Liver (tissue), 9 donors: Measurements from ENCODE around the gene KCNK7. TPM values are rescaled to one million over a fixed set of nuclear protein-coding genes. Genes with fewer than 3 reads are reported as not detected.

Experiments used
- DNase-seq: peaks from one replicate; pipeline ENCODE4 v3.0.0-alpha.2; 2017; ENCODE audit warnings: low spot score
- H3K27ac ChIP-seq, 2 donors: one replicate each; pipeline ENCODE4 v1.7.0; 2013; ENCODE audit warnings: inconsistent platforms in 2 of 2, low read length in 2 of 2, control low read depth in 1 of 2, low read depth in 1 of 2, mild to moderate bottlenecking in 1 of 2
- H3K27me3 ChIP-seq, 4 donors: one replicate each; pipeline versions ENCODE4 v1.6.1 to v1.7.0; 2013; ENCODE audit warnings: low read length in 3 of 4, inconsistent platforms in 1 of 4, mild to moderate bottlenecking in 1 of 4, moderate library complexity in 1 of 4; ENCODE audit not compliant: control insufficient read depth in 4 of 4, insufficient read depth in 4 of 4
- H3K36me3 ChIP-seq, 4 donors: one replicate each; pipeline versions ENCODE4 v1.6.1 to v1.7.0; 2013; ENCODE audit warnings: low read length in 3 of 4, mild to moderate bottlenecking in 3 of 4, low read depth in 1 of 4, moderate library complexity in 1 of 4; ENCODE audit not compliant: control insufficient read depth in 4 of 4, insufficient read depth in 3 of 4
- H3K4me1 ChIP-seq, 4 donors: one replicate each; pipeline versions ENCODE4 v1.6.1 to v1.7.0; 2013; ENCODE audit warnings: low read length in 3 of 4, mild to moderate bottlenecking in 3 of 4, moderate library complexity in 1 of 4; ENCODE audit not compliant: control insufficient read depth in 4 of 4, insufficient read depth in 4 of 4
- H3K4me3 ChIP-seq, 3 donors: one replicate each; pipeline versions ENCODE4 v1.6.1 to v1.7.0; 2013; ENCODE audit warnings: low read length in 3 of 3, control low read depth in 1 of 3, low read depth in 1 of 3, mild to moderate bottlenecking in 1 of 3
- H3K9ac ChIP-seq, 2 donors: one replicate each; pipeline ENCODE4 v1.7.0; 2013; ENCODE audit warnings: low read length in 2 of 2, mild to moderate bottlenecking in 2 of 2, moderate library complexity in 2 of 2, control low read depth in 1 of 2, low read depth in 1 of 2
- H3K9me3 ChIP-seq, 4 donors: one replicate each; pipeline versions ENCODE4 v1.6.1 to v1.7.0; 2013; ENCODE audit warnings: low read length in 3 of 4; ENCODE audit not compliant: control insufficient read depth in 4 of 4
- ATF3 ChIP-seq: IDR thresholded peaks from 2 replicates; pipeline ENCODE4 v1.6.1; 2016; ENCODE audit warnings: antibody characterized with exemption
- EGR1 ChIP-seq, 2 donors: IDR thresholded peaks; 2 replicates each; pipeline ENCODE4 v1.6.1; 2016 to 2018; ENCODE audit warnings: antibody characterized with exemption in 2 of 2, low read depth in 2 of 2
- FOXA1 ChIP-seq: IDR thresholded peaks from 2 replicates; pipeline ENCODE4 v1.6.1; 2016; ENCODE audit warnings: antibody characterized with exemption
- FOXA2 ChIP-seq: IDR thresholded peaks from 2 replicates; pipeline ENCODE4 v1.6.1; 2016; ENCODE audit warnings: antibody characterized with exemption
- GABPA ChIP-seq, 2 donors: IDR thresholded peaks in 1 of 2; conservative IDR thresholded peaks in 1 of 2; 2 replicates each; pipeline ENCODE4 v1.6.1; 2016; ENCODE audit warnings: antibody characterized with exemption in 2 of 2, mild to moderate bottlenecking in 1 of 2, moderate library complexity in 1 of 2
- HNF4A ChIP-seq, 2 donors: conservative IDR thresholded peaks; 2 replicates each; pipeline ENCODE4 v1.6.1; 2016; ENCODE audit warnings: antibody characterized with exemption in 2 of 2, mild to moderate bottlenecking in 2 of 2
- HNF4G ChIP-seq: IDR thresholded peaks from 2 replicates; pipeline ENCODE4 v1.6.1; 2016; ENCODE audit warnings: antibody characterized with exemption
- NR2F2 ChIP-seq: IDR thresholded peaks from 2 replicates; pipeline ENCODE4 v1.6.1; 2016; ENCODE audit warnings: antibody characterized with exemption
- RAD21 ChIP-seq, 2 donors: IDR thresholded peaks; 2 replicates each; pipeline ENCODE4 v1.6.1; 2016; ENCODE audit warnings: antibody characterized with exemption in 2 of 2, mild to moderate bottlenecking in 2 of 2
- REST ChIP-seq: IDR thresholded peaks from 2 replicates; pipeline ENCODE4 v1.6.1; 2016; ENCODE audit warnings: antibody characterized with exemption, mild to moderate bottlenecking
- RXRA ChIP-seq, 2 donors: IDR thresholded peaks; 2 replicates each; pipeline ENCODE4 v1.6.1; 2017 to 2018; ENCODE audit warnings: antibody characterized with exemption in 2 of 2, mild to moderate bottlenecking in 1 of 2
- SP1 ChIP-seq: IDR thresholded peaks from 2 replicates; pipeline ENCODE4 v1.6.1; 2018; ENCODE audit warnings: antibody characterized with exemption, mild to moderate bottlenecking
- WGBS: extraction: QIAGEN DNeasy Blood & Tissue Kit; methylation state at CpG from one replicate; pipeline ENCODE4 v1.1.7; 2013; 5-methylcytosine and 5-hydroxymethylcytosine counted together
- polyA plus RNA-seq, 2 donors: library from polyadenylated mRNA; stranded (reverse) in 1 of 2; unstranded in 1 of 2; fragments of 200-250 nt in 1 of 2; fragments of >200 nt in 1 of 2; fragmentation: Nextera tagmentation in 1 of 2; extraction: Ambion mirVana in 1 of 2; gene quantifications; one replicate each; pipeline versions ENCODE4 v1.2.1 to v1.2.3, GENCODE V29; 2013 to 2015
- total RNA-seq, 2 donors: library from RNA; depleted of rRNA; stranded (reverse); fragments of >200 nt; gene quantifications; one replicate each; pipeline ENCODE4 v1.2.3, GENCODE V29; 2014
- donor health status: healthy.
- donor health status: healthy.
- donor health status: healthy.
- donor health status: healthy.
- donor health status: healthy.

The KCNK7 gene
- total and polyA plus RNA-seq, 4 donors = 0.14 to 0.32 (median 0.24) TPM

- WGBS = 38% methylated on average over 22 of the region's 22 CpGs
- Histone ChIP-seq H3K27ac (peak overlapping the region; percentile 57 to 77), H3K4me3 (peak overlapping the region in 2 of 3 donors; percentile 57 to 83), H3K4me1 (peaks cover 24 to 71% (median 57%) of the 10 kb centered on the region in 4 donors), H3K9ac (no peak overlapping the region), H3K36me3 (no peaks in the 10 kb centered on the region), H3K9me3 (no peaks in the 10 kb centered on the region), H3K27me3 (no peaks in the 10 kb centered on the region)
- TF ChIP-seq EGR1 (IDR thresholded peaks at IDR 0.05; ENCODE audit: low read depth in 2 of 2) (no peak), HNF4A (conservative IDR thresholded peaks at IDR 0.05) (no peak), NR2F2 (no peak), FOXA2 (no peak), GABPA (IDR thresholded peaks at IDR 0.05 in 1 of 2, conservative IDR thresholded peaks at IDR 0.05 in 1 of 2) (no peak), HNF4G (no peak), ATF3 (no peak), FOXA1 (no peak), REST (no peak), RXRA (IDR thresholded peaks at IDR 0.05) (no peak), SP1 (no peak), RAD21 (IDR thresholded peaks at IDR 0.05) (no peak)
- no peak for DNase-seq
These were observed 22.1 kb downstream of the KCNK7 start for GRCh38 chr11:65573391-65574079.

- WGBS = under 1% methylated on average over 86 of the region's 86 CpGs
- H3K9me3 ChIP-seq = no peaks in the 10 kb centered on the region
- TF ChIP-seq GABPA (IDR thresholded peaks at IDR 0.05 in 1 of 2, conservative IDR thresholded peaks at IDR 0.05 in 1 of 2) (peak in 1 of 2 donors; percentile 62), EGR1 (IDR thresholded peaks at IDR 0.05; ENCODE audit: low read depth in 2 of 2) (no peak)
These were observed 23.1 kb downstream of the KCNK7 start, which contains the start of gene FAM89B for GRCh38 chr11:65572356-65573051. FAM89B (plus strand) TSS chr11:65572538; CDS start chr11:65572670, 132 bp downstream.

GRCh38 chr11:65571940-65572339 lies 23.7 kb downstream of the KCNK7 start:
- WGBS = 12% methylated on average over 11 of the region's 11 CpGs
- H3K36me3 ChIP-seq = peaks cover 0 to 4% (median 1%) of the 10 kb centered on the region in 4 donors
- no peak for DNase-seq
- peak overlapping the region; percentile 36 to 40 for H3K27ac ChIP-seq
- no peaks in the 10 kb centered on the region for H3K9me3 ChIP-seq
- no peak overlapping the region for H3K9ac ChIP-seq
- H3K4me3 ChIP-seq = peak overlapping the region in 1 of 3 donors; percentile 83
- TF ChIP-seq HNF4A (conservative IDR thresholded peaks at IDR 0.05) (no peak), RAD21 (IDR thresholded peaks at IDR 0.05) (peak; percentile 49 to 60), RXRA (IDR thresholded peaks at IDR 0.05) (no peak)
- H3K4me1 ChIP-seq = peaks cover 22 to 68% (median 57%) of the 10 kb centered on the region in 4 donors
- no peaks in the 10 kb centered on the region for H3K27me3 ChIP-seq

More at GRCh38 chr11:65572356-65573051, 23.1 kb downstream of the KCNK7 start, which contains the start of gene FAM89B:
- H3K27ac ChIP-seq = peak within 1 kb of the TSS; percentile 57 to 77
- DNase-seq = peak; percentile 94
- peak within 1 kb of the TSS; percentile 36 to 83 (median 57) for H3K4me3 ChIP-seq
- H3K4me1 ChIP-seq = peaks cover 23 to 73% (median 58%) of the 10 kb centered on the region in 4 donors
- no peaks in the 10 kb centered on the region for H3K27me3 ChIP-seq
- H3K9ac ChIP-seq = peak within 1 kb of the TSS; percentile 21 to 36
- H3K36me3 ChIP-seq = peaks cover 0 to 3% (median 1%) of the 10 kb centered on the region in 4 donors
